ENCODE data around the gene ATG10. TPM values are rescaled to one million over a fixed set of nuclear protein-coding genes. Genes with fewer than 3 reads are reported as not detected.

ATG10 gene
- total RNA-seq, 1 experiment from 2014 or later: 10.0 TPM

DNA sequence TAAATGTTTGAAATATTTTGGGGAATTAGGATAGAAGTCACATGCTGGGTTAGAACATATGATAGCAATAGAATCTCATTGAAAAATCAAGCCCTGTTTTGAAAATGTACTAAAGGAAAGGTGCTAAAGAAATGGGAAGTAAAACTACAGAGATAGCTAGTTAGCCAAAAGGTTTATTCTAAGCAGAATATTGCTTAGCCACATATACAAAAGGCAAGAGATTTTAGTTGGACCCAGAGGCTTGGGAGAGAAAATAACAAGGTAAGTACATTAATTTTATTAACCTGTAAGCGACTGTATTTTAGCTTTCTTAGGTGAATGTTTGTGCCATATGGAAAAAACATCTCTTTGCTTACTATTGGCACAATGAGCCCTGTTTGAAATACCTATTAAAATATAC is 198.1 kb downstream of the ATG10 start:
- no peak for TF ChIP-seq CTCF (IDR thresholded peaks at IDR 0.05; ENCODE audit: unreplicated experiment)
- Mint-ChIP-seq H3K27ac (ENCODE audit: unreplicated experiment) (no peak overlapping the region), H3K4me1 (ENCODE audit: low read depth, unreplicated experiment) (peaks cover 16% of the 10 kb centered on the region), H3K9me3 (ENCODE audit: low read depth, unreplicated experiment) (no peaks in the 10 kb centered on the region), H3K36me3 (ENCODE audit: insufficient read depth, unreplicated experiment) (no peaks in the 10 kb centered on the region), H3K27me3 (ENCODE audit: unreplicated experiment) (no peaks in the 10 kb centered on the region), H3K4me3 (ENCODE audit: low read depth, unreplicated experiment) (no peak overlapping the region)
- DNase-seq: no peak
- no TSS peak for BruUV-seq (replicated peaks)
- intact Hi-C loops (cut with micrococcal nuclease; ENCODE audit: unreplicated experiment): loop anchor here (5.0 to 10.0 kb wide), 2 partner anchors 198 to 515 kb away; partner anchors contain the start of gene ATG10
- CTCF ChIA-PET: no interaction called here

- DNase-seq: peak; percentile 86
- no peaks in the 10 kb centered on the region for H3K4me1 Mint-ChIP-seq (ENCODE audit: low read depth, unreplicated experiment)
- no TSS peak for BruUV-seq (replicated peaks)
- CTCF ChIA-PET: interaction anchor here (1.0 kb wide), 2 partner anchors 8 to 13 kb away, joined by 3 to 6 read pairs; no protein-coding TSS in a partner anchor
- no peak overlapping the region for H3K4me3 Mint-ChIP-seq (ENCODE audit: low read depth, unreplicated experiment)
- no peak overlapping the region for H3K27ac Mint-ChIP-seq (ENCODE audit: unreplicated experiment)
- intact Hi-C loops (cut with micrococcal nuclease; ENCODE audit: unreplicated experiment): loop anchor here (1.0 kb wide), 1 partner anchor 51 kb away; no protein-coding TSS in a partner anchor
- H3K36me3 Mint-ChIP-seq (ENCODE audit: insufficient read depth, unreplicated experiment): no peaks in the 10 kb centered on the region
- no peaks in the 10 kb centered on the region for H3K27me3 Mint-ChIP-seq (ENCODE audit: unreplicated experiment)
- no peaks in the 10 kb centered on the region for H3K9me3 Mint-ChIP-seq (ENCODE audit: low read depth, unreplicated experiment)
- peak; percentile 87 for TF ChIP-seq CTCF (IDR thresholded peaks at IDR 0.05; ENCODE audit: unreplicated experiment)
These were observed 202.5 kb downstream of the ATG10 start for GRCh38 chr5:82174128-82174918.

DNA sequence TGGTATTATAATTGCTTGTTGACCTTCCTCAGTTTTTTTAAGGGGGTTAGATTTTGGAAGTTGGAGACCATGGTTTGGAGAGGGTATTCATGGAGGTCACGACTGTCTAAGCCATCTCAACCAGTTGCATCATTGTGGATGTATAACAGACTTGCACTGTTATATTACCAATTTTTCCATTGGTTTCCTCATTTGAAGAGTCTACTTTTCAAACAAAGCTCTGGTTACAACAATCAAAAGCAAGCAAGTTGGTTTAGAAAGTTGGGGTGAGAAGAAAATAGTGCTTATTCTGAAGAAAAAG is 203.0 kb downstream of the ATG10 start:
- no peak overlapping the region for H3K4me3 Mint-ChIP-seq (ENCODE audit: low read depth, unreplicated experiment)
- intact Hi-C loops (cut with micrococcal nuclease; ENCODE audit: unreplicated experiment): loop anchor here (1.0 kb wide), 1 partner anchor 50 kb away; no protein-coding TSS in a partner anchor
- no peaks in the 10 kb centered on the region for H3K4me1 Mint-ChIP-seq (ENCODE audit: low read depth, unreplicated experiment)
- CTCF ChIA-PET: no interaction called here
- no peaks in the 10 kb centered on the region for H3K27me3 Mint-ChIP-seq (ENCODE audit: unreplicated experiment)
- DNase-seq: no peak
- H3K36me3 Mint-ChIP-seq (ENCODE audit: insufficient read depth, unreplicated experiment): no peaks in the 10 kb centered on the region
- no peak for TF ChIP-seq CTCF (IDR thresholded peaks at IDR 0.05; ENCODE audit: unreplicated experiment)
- H3K9me3 Mint-ChIP-seq (ENCODE audit: low read depth, unreplicated experiment): no peaks in the 10 kb centered on the region
- no TSS peak for BruUV-seq (replicated peaks)
- H3K27ac Mint-ChIP-seq (ENCODE audit: unreplicated experiment): no peak overlapping the region

- Mint-ChIP-seq H3K4me3 (ENCODE audit: low read depth, unreplicated experiment) (no peak overlapping the region), H3K4me1 (ENCODE audit: low read depth, unreplicated experiment) (no peaks in the 10 kb centered on the region), H3K27ac (ENCODE audit: unreplicated experiment) (no peak overlapping the region), H3K9me3 (ENCODE audit: low read depth, unreplicated experiment) (no peaks in the 10 kb centered on the region), H3K27me3 (ENCODE audit: unreplicated experiment) (no peaks in the 10 kb centered on the region), H3K36me3 (ENCODE audit: insufficient read depth, unreplicated experiment) (no peaks in the 10 kb centered on the region)
- intact Hi-C loops (cut with micrococcal nuclease; ENCODE audit: unreplicated experiment): no loop called here
- no peak for DNase-seq
- no peak for TF ChIP-seq CTCF (IDR thresholded peaks at IDR 0.05; ENCODE audit: unreplicated experiment)
- CTCF ChIA-PET: no interaction called here
- BruUV-seq (replicated peaks): no TSS peak
These were observed 204.4 kb downstream of the ATG10 start for GRCh38 chr5:82176115-82176814.
